ENCODE results near the gene CELF6. TPM values are rescaled to one million over a fixed set of nuclear protein-coding genes. Genes with fewer than 3 reads are reported as not detected.

The CELF6 gene
- total RNA-seq, 1 experiment from 2014 or later, result 0.52 TPM

- BruUV-seq (replicated peaks), result no TSS peak
- no peak for ATAC-seq
- peaks cover 9 to 10% of the 10 kb centered on the region in 2 experiments for H3K4me1 ChIP-seq (ENCODE audit: control insufficient read depth in 1 of 2, insufficient read depth in 2 of 2, low read length in 2 of 2)
Measured at GRCh38 chr15:72242775-72243370, 77.1 kb downstream of the CELF6 start.

GRCh38 chr15:72239652-72240051 is 80.3 kb downstream of the CELF6 start:
- H3K9me3 ChIP-seq (ENCODE audit: control insufficient read depth in 1 of 2, insufficient read depth in 1 of 2, low read depth in 1 of 2, low read length in 2 of 2), result no peaks in the 10 kb centered on the region
- POLR2A ChIA-PET, result interaction anchor here (0.7 to 4.9 kb wide), 4 partner anchors 8 to 1123 kb away, joined by 3 to 48 read pairs (median 6); partner anchors contain the start of gene PKM
- H3K4me1 ChIP-seq (ENCODE audit: control insufficient read depth in 1 of 2, insufficient read depth in 2 of 2, low read length in 2 of 2), result peaks cover 23 to 36% of the 10 kb centered on the region in 2 experiments
- H3K79me2 ChIP-seq (ENCODE audit: insufficient read depth, low read length), result peaks cover 10% of the 10 kb centered on the region
- CTCF ChIA-PET, result no interaction called here
- no TSS peak for BruUV-seq (replicated peaks)
- intact Hi-C loops (cut with micrococcal nuclease), result loop anchor here (10.0 kb wide), 1 partner anchor 235 kb away; the partner anchor contains the start of gene ARIH1
- DNase-seq (ENCODE audit: low read depth, low spot score) (no peak), ATAC-seq (no peak)
- H4K20me1 ChIP-seq (ENCODE audit: insufficient read depth), result no peaks in the 10 kb centered on the region
- peaks cover 12 to 19% of the 10 kb centered on the region in 2 experiments for H3K36me3 ChIP-seq (ENCODE audit: control insufficient read depth in 1 of 2, insufficient read depth in 2 of 2, low read length in 2 of 2)
- H3K27ac ChIP-seq (ENCODE audit: low read depth, low read length), result no peak overlapping the region
- RAD21 ChIA-PET (ENCODE audit: low non-redundant PET in 1 of 2, low total read pairs in 2 of 2, uncharacterized antibody in 2 of 2, unreplicated experiment in 2 of 2), result no interaction called here
- H3K9me2 ChIP-seq (ENCODE audit: insufficient read depth), result no peaks in the 10 kb centered on the region
- H2AFZ ChIP-seq (ENCODE audit: low read depth, low read length, poor library complexity, severe bottlenecking), result no peak overlapping the region
- no peaks in the 10 kb centered on the region for H3K27me3 ChIP-seq (ENCODE audit: insufficient read depth, low read length)
- TF ChIP-seq ZFX (IDR thresholded peaks at IDR 0.05) (no peak), EZH2 (IDR thresholded peaks at IDR 0.05) (no peak), EZH2phosphoT487 (IDR thresholded peaks at IDR 0.05; ENCODE audit: borderline replicate concordance) (no peak), CBX3 (IDR thresholded peaks at IDR 0.05; ENCODE audit: low read depth) (no peak), POLR2AphosphoS5 (IDR thresholded peaks at IDR 0.05; ENCODE audit: low read depth, low read length) (no peak), SIN3A (IDR thresholded peaks at IDR 0.05; ENCODE audit: low read depth) (no peak), CTCF (IDR thresholded peaks at IDR 0.05 in 2 of 3, conservative IDR thresholded peaks at IDR 0.05 in 1 of 3; ENCODE audit: borderline replicate concordance in 1 of 3, insufficient read depth in 1 of 3, low read depth in 2 of 3, low read length in 2 of 3) (no peak), TCF7L2 (IDR thresholded peaks at IDR 0.05; ENCODE audit: borderline replicate concordance, extremely low read depth, insufficient read depth, insufficient read length) (no peak), RAD21 (IDR thresholded peaks at IDR 0.05; ENCODE audit: low read depth) (no peak), JUND (IDR thresholded peaks at IDR 0.05) (no peak), SRF (IDR thresholded peaks at IDR 0.05; ENCODE audit: low read depth) (no peak), SP1 (IDR thresholded peaks at IDR 0.05; ENCODE audit: low read depth) (no peak), FOSL1 (IDR thresholded peaks at IDR 0.05; ENCODE audit: low read depth) (no peak), POLR2A (IDR thresholded peaks at IDR 0.05; ENCODE audit: borderline replicate concordance, extremely low read depth, insufficient read depth, insufficient read length) (no peak), CEBPB (IDR thresholded peaks at IDR 0.05; ENCODE audit: low read depth) (no peak)
- TF ChIP-seq, protein P1, sequence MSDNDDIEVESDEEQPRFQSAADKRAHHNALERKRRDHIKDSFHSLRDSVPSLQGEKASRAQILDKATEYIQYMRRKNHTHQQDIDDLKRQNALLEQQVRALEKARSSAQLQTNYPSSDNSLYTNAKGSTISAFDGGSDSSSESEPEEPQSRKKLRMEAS (IDR thresholded peaks at IDR 0.05), result no peak
- TF ChIP-seq, protein P2, sequence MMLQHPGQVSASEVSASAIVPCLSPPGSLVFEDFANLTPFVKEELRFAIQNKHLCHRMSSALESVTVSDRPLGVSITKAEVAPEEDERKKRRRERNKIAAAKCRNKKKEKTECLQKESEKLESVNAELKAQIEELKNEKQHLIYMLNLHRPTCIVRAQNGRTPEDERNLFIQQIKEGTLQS (IDR thresholded peaks at IDR 0.05), result no peak
- H3K4me2 ChIP-seq (ENCODE audit: low read length), result no peak overlapping the region
- no peak overlapping the region for H3K9ac ChIP-seq (ENCODE audit: low read length)
- H3K4me3 ChIP-seq (replicated peaks in 1 of 2; ENCODE audit: low read depth in 1 of 2, low read length in 2 of 2), result no peak overlapping the region

More at GRCh38 chr15:72242775-72243370, 77.1 kb downstream of the CELF6 start:
- H3K27me3 ChIP-seq (ENCODE audit: insufficient read depth, low read length), result no peaks in the 10 kb centered on the region
- H3K9me3 ChIP-seq (ENCODE audit: control insufficient read depth in 1 of 2, insufficient read depth in 1 of 2, low read depth in 1 of 2, low read length in 2 of 2), result no peaks in the 10 kb centered on the region
- no peak for TF ChIP-seq SRF (IDR thresholded peaks at IDR 0.05; ENCODE audit: low read depth)
- TF ChIP-seq JUND (IDR thresholded peaks at IDR 0.05), result no peak
- H3K27ac ChIP-seq (ENCODE audit: low read depth, low read length), result no peak overlapping the region
- CTCF ChIA-PET, result no interaction called here
- RAD21 ChIA-PET (ENCODE audit: low non-redundant PET in 1 of 2, low total read pairs in 2 of 2, uncharacterized antibody in 2 of 2, unreplicated experiment in 2 of 2), result no interaction called here
- H3K4me2 ChIP-seq (ENCODE audit: low read length), result no peak overlapping the region
- intact Hi-C loops (cut with micrococcal nuclease), result no loop called here
- H2AFZ ChIP-seq (ENCODE audit: low read depth, low read length, poor library complexity, severe bottlenecking), result no peak overlapping the region
- H3K4me3 ChIP-seq (replicated peaks in 1 of 2; ENCODE audit: low read depth in 1 of 2, low read length in 2 of 2), result no peak overlapping the region
- H3K36me3 ChIP-seq (ENCODE audit: control insufficient read depth in 1 of 2, insufficient read depth in 2 of 2, low read length in 2 of 2), result peaks cover 15 to 19% of the 10 kb centered on the region in 2 experiments
- DNase-seq (ENCODE audit: low read depth, low spot score), result no peak
- POLR2A ChIA-PET, result interaction anchor here (1.1 kb wide), 1 partner anchor 11 kb away, joined by 3 read pairs; no protein-coding TSS in a partner anchor
- no peaks in the 10 kb centered on the region for H3K79me2 ChIP-seq (ENCODE audit: insufficient read depth, low read length)
- no peaks in the 10 kb centered on the region for H4K20me1 ChIP-seq (ENCODE audit: insufficient read depth)
- no peaks in the 10 kb centered on the region for H3K9me2 ChIP-seq (ENCODE audit: insufficient read depth)
- no peak overlapping the region for H3K9ac ChIP-seq (ENCODE audit: low read length)

Measured in HCT116 (cell line).